Lower leg skin (tissue), 4 donors: ENCODE results near the gene PCSK6. TPM values are rescaled to one million over a fixed set of nuclear protein-coding genes. Genes with fewer than 3 reads are reported as not detected.
A peak's percentile ranks its signal among the peaks of the same experiment; 100 is the strongest.

Experiments used
- DNase-seq, 2 donors: peaks; one replicate each; pipeline ENCODE4 v3.0.0-alpha.2; 2019; ENCODE audit warnings: low spot score in 2 of 2
- H3K4me3 ChIP-seq: fragments of 200-600 bp; sonication (generic); 2 replicates; pipeline ENCODE4 v1.5.1; 2017; ENCODE audit warnings: mild to moderate bottlenecking, low read depth; ENCODE audit not compliant: poor library complexity, severe bottlenecking
- CTCF ChIP-seq, 3 donors: fragments of 450-650 bp; IDR thresholded peaks; one replicate each; pipeline ENCODE4 v1.5.1; 2016; ENCODE audit warnings: antibody characterized with exemption in 3 of 3, mild to moderate bottlenecking in 3 of 3, moderate library complexity in 2 of 3
- POLR2A ChIP-seq, 2 donors: fragments of 450-650 bp; IDR thresholded peaks; one replicate each; pipeline ENCODE4 v1.6.1; 2016 to 2017; ENCODE audit warnings: antibody characterized with exemption in 2 of 2, mild to moderate bottlenecking in 1 of 2, moderate library complexity in 1 of 2
- WGBS, 2 donors: methylation state at CpG; one replicate each; pipeline ENCODE4 v1.1.5; 2018; 5-methylcytosine and 5-hydroxymethylcytosine counted together
- intact Hi-C: fragments of 100-400 bp; cut with DNase I; formaldehyde crosslinking; loops from one replicate; pipeline ENCODE4 v1.15.0; 2023; ENCODE audit warnings: low total_unique reads
- total RNA-seq, 4 donors: library from RNA; depleted of rRNA; stranded (reverse); fragments of >200 nt; gene quantifications; one replicate each; pipeline ENCODE4 v1.1.0, GENCODE V29; 2016

Gene PCSK6
- total RNA-seq, 4 donors from 2014 or later, result 20.1 to 45.4 (median 30.4) TPM

- intact Hi-C loops, result no loop called here
- DNase-seq, result no peak
- WGBS, 2 donors, result 92 to 93% methylated on average over 9 of the region's 9 CpGs
- TF ChIP-seq CTCF (IDR thresholded peaks at IDR 0.05) (no peak), POLR2A (IDR thresholded peaks at IDR 0.05) (no peak)
- no peak overlapping the region for H3K4me3 ChIP-seq
These were observed 202.9 kb downstream of the PCSK6 start for GRCh38 chr15:101286471-101287114.

- DNase-seq, result no peak
- TF ChIP-seq POLR2A (IDR thresholded peaks at IDR 0.05) (no peak), CTCF (IDR thresholded peaks at IDR 0.05) (no peak)
- WGBS, 2 donors, result 84 to 87% methylated on average over 6 of the region's 6 CpGs
- no peak overlapping the region for H3K4me3 ChIP-seq
- intact Hi-C loops, result no loop called here
These were observed 205.6 kb downstream of the PCSK6 start for GRCh38 chr15:101283931-101284330.

- WGBS, 2 donors, result 83 to 90% methylated on average over 2 of the region's 2 CpGs
- intact Hi-C loops, result no loop called here
- no peak overlapping the region for H3K4me3 ChIP-seq
- TF ChIP-seq CTCF (IDR thresholded peaks at IDR 0.05), result no peak
- TF ChIP-seq POLR2A (IDR thresholded peaks at IDR 0.05), result no peak
- no peak for DNase-seq
These were observed 209.5 kb downstream of the PCSK6 start for GRCh38 chr15:101280007-101280406.

GRCh38 chr15:101277943-101278564 lies 211.5 kb downstream of the PCSK6 start:
- WGBS, 2 donors, result 81 to 86% methylated on average over 12 of the region's 12 CpGs
- intact Hi-C loops, result no loop called here
- TF ChIP-seq POLR2A (IDR thresholded peaks at IDR 0.05), result no peak
- TF ChIP-seq CTCF (IDR thresholded peaks at IDR 0.05), result no peak
- peak in 1 of 2 donors; percentile 46 for DNase-seq
- H3K4me3 ChIP-seq, result no peak overlapping the region

- intact Hi-C loops, result no loop called here
- WGBS, 2 donors, result 0 to 2% methylated on average over 32 to 41 of the region's 91 CpGs
- DNase-seq, result peak; percentile 88 to 97
- peak within 1 kb of the TSS; percentile 62 for H3K4me3 ChIP-seq
- TF ChIP-seq POLR2A (IDR thresholded peaks at IDR 0.05) (peak in 1 of 2 donors; percentile 48), CTCF (IDR thresholded peaks at IDR 0.05) (no peak)
These were observed 212.3 kb downstream of the PCSK6 start, which contains the start of gene SELENOS for GRCh38 chr15:101277038-101277822. Gene SELENOS (minus strand): TSS chr15:101277485. CDS start chr15:101277417, 68 bp downstream.
